Measurements from ENCODE around the gene SMARCA4.

SMARCA4 gene

DNA sequence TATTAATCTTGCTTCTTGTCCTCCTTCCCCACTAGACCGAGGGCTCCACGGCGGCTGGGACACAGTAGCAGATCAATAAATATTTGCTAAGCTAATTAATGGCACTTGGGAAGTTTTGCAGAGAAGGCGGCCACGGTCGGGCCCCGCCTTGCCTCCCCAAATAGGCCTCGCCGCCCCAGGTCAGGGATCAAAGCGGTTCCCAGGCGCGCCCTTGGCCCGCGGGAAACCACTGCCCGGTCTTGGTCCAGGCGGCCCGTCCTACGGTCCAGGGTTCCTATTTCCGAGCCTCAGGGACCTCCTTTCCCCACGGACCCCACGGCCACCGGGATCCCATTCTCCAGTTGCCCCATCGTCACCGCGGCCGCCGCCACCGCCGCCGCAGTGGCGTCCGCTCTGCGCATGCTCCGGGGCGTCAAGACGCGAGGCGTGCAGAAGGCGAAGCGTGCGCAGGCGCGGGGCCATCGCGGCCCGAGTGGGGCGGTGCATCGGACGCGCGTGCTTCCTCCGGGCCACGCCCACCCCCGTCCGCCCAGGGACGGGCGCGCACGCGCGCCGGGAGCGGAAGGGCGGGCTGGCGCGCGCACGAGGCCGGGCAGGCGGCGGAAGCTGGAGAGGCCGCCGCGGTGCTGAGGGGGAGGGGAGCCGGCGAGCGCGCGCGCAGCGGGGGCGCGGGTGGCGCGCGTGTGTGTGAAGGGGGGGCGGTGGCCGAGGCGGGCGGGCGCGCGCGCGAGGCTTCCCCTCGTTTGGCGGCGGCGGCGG lies at the start of gene SMARCA4:
Gene SMARCA4, plus strand, starts transcription at position 717 of the 759 bp plus-strand sequence. CDS start 23,122 bp downstream, outside the sequence.
- Histone ChIP-seq H3K27me3 (ENCODE audit: insufficient read depth, low read length) (no peaks in the 10 kb centered on the region), H3K27ac (ENCODE audit: low read depth, low read length, poor library complexity, severe bottlenecking) (peak within 1 kb of the TSS; percentile 98), H3F3A (ENCODE audit: insufficient read depth, low read length) (no peaks in the 10 kb centered on the region), H3K9me3 (ENCODE audit: low read length) (no peaks in the 10 kb centered on the region), H3K4me2 (ENCODE audit: low read length) (peak within 1 kb of the TSS; percentile 71), H3K79me2 (ENCODE audit: insufficient read depth, low read length) (peaks cover 42% of the 10 kb centered on the region), H3K4me1 (ENCODE audit: insufficient read depth, low read length, severe bottlenecking) (peaks cover 37% of the 10 kb centered on the region), H2AFZ (ENCODE audit: low read length) (no peak within 1 kb of the TSS), H3K9ac (ENCODE audit: low read length) (peak within 1 kb of the TSS; percentile 96), H3K36me3 (ENCODE audit: insufficient read depth, low read length) (peaks cover 15% of the 10 kb centered on the region), H3K9me2 (ENCODE audit: low read depth, low read length) (no peaks in the 10 kb centered on the region), H4K20me1 (ENCODE audit: insufficient read depth, low read length) (no peaks in the 10 kb centered on the region), H3K4me3 (ENCODE audit: low read depth, low read length, poor library complexity, severe bottlenecking) (peak within 1 kb of the TSS; percentile 89)
- no peak for TF ChIP-seq EZH2 (IDR thresholded peaks at IDR 0.05; ENCODE audit: borderline replicate concordance, low read length)
- TF ChIP-seq CTCF (IDR thresholded peaks at IDR 0.05; ENCODE audit: low read length), result no peak

GRCh38 chr19:10911579-10912363 lies 49.1 kb upstream of the SMARCA4 start:
- no peak overlapping the region for H3K4me3 ChIP-seq (ENCODE audit: low read depth, low read length, poor library complexity, severe bottlenecking)
- no peaks in the 10 kb centered on the region for H3K27me3 ChIP-seq (ENCODE audit: insufficient read depth, low read length)
- no peak overlapping the region for H3K4me2 ChIP-seq (ENCODE audit: low read length)
- no peaks in the 10 kb centered on the region for H3K9me2 ChIP-seq (ENCODE audit: low read depth, low read length)
- no peak overlapping the region for H3K27ac ChIP-seq (ENCODE audit: low read depth, low read length, poor library complexity, severe bottlenecking)
- no peak overlapping the region for H3K9ac ChIP-seq (ENCODE audit: low read length)
- H4K20me1 ChIP-seq (ENCODE audit: insufficient read depth, low read length), result no peaks in the 10 kb centered on the region
- TF ChIP-seq CTCF (IDR thresholded peaks at IDR 0.05; ENCODE audit: low read length) (no peak), EZH2 (IDR thresholded peaks at IDR 0.05; ENCODE audit: borderline replicate concordance, low read length) (no peak)
- H3K79me2 ChIP-seq (ENCODE audit: insufficient read depth, low read length), result no peaks in the 10 kb centered on the region
- no peaks in the 10 kb centered on the region for H3K9me3 ChIP-seq (ENCODE audit: low read length)
- no peak overlapping the region for H2AFZ ChIP-seq (ENCODE audit: low read length)
- H3K36me3 ChIP-seq (ENCODE audit: insufficient read depth, low read length), result peaks cover 75% of the 10 kb centered on the region
- H3K4me1 ChIP-seq (ENCODE audit: insufficient read depth, low read length, severe bottlenecking), result no peaks in the 10 kb centered on the region
- no peaks in the 10 kb centered on the region for H3F3A ChIP-seq (ENCODE audit: insufficient read depth, low read length)

DNA sequence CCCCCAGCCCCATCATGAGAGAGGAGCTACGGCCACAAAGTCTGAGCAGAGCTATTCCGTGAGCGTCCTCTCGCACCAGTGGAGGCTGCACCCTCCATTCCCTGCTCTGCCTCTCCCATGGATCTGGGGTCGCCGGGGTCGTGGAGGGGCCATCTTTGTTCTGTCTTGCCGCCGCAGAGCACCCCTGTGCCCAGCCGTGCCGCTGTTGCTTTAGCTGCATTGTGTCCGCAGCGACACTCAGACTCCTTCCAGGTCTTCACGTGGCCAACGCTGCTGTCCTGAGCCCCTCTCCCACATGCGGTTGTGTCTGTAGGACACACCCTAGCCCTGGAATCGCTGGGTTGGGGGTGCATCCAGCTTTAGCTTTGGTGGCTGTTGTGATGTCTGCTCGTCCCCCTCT lies 48.2 kb upstream of the SMARCA4 start:
- H3K27me3 ChIP-seq (ENCODE audit: insufficient read depth, low read length), result no peaks in the 10 kb centered on the region

More for the DNA sequence above, 48.2 kb upstream of the SMARCA4 start:
- peaks cover 71% of the 10 kb centered on the region for H3K36me3 ChIP-seq (ENCODE audit: insufficient read depth, low read length)
- H3K4me1 ChIP-seq (ENCODE audit: insufficient read depth, low read length, severe bottlenecking), result no peaks in the 10 kb centered on the region
- H3F3A ChIP-seq (ENCODE audit: insufficient read depth, low read length), result no peaks in the 10 kb centered on the region
- no peak overlapping the region for H3K9ac ChIP-seq (ENCODE audit: low read length)
- no peak overlapping the region for H3K27ac ChIP-seq (ENCODE audit: low read depth, low read length, poor library complexity, severe bottlenecking)
- H3K9me3 ChIP-seq (ENCODE audit: low read length), result no peaks in the 10 kb centered on the region
- H3K4me2 ChIP-seq (ENCODE audit: low read length), result no peak overlapping the region
- H3K79me2 ChIP-seq (ENCODE audit: insufficient read depth, low read length), result no peaks in the 10 kb centered on the region
- H3K4me3 ChIP-seq (ENCODE audit: low read depth, low read length, poor library complexity, severe bottlenecking), result no peak overlapping the region
- TF ChIP-seq CTCF (IDR thresholded peaks at IDR 0.05; ENCODE audit: low read length), result no peak
- TF ChIP-seq EZH2 (IDR thresholded peaks at IDR 0.05; ENCODE audit: borderline replicate concordance, low read length), result no peak
- no peak overlapping the region for H2AFZ ChIP-seq (ENCODE audit: low read length)
- no peaks in the 10 kb centered on the region for H3K9me2 ChIP-seq (ENCODE audit: low read depth, low read length)
- H4K20me1 ChIP-seq (ENCODE audit: insufficient read depth, low read length), result no peaks in the 10 kb centered on the region

All from OCI-LY1 (cell line).